Right lung (tissue), 5 donors: Measurements from ENCODE around the gene SPRING1. TPM values are rescaled to one million over a fixed set of nuclear protein-coding genes. Genes with fewer than 3 reads are reported as not detected.

Experiments
- polyA plus RNA-seq, 5 donors: library from polyadenylated mRNA; unstranded; fragments of 120-200 nt; gene quantifications; one replicate each; pipeline versions ENCODE4 v1.2.1 to v1.2.3, GENCODE V29; 2013; ENCODE audit warnings: inconsistent platforms in 1 of 5, low replicate concordance in 1 of 5; ENCODE audit not compliant: insufficient read length in 5 of 5, insufficient read depth in 1 of 5

Gene SPRING1
- polyA plus RNA-seq, 5 donors, result 22.4 to 31.3 (median 29.0) TPM

Other genes starting within 250 kb of the SPRING1 start
- 1 to 10 TPM; 2.5 to 8.1 (median 4.2) TPM for gene MAP1LC3B2, start 178.7 kb downstream of the SPRING1 start, polyA plus RNA-seq
- 1 to 10 TPM; 2.4 to 3.6 (median 2.9) TPM for gene RNFT2, start 246 bp upstream of the SPRING1 start, polyA plus RNA-seq
- gene HRK, start 143.4 kb upstream of the SPRING1 start, polyA plus RNA-seq, result under 1 TPM; 0.10 to 0.23 (median 0.15) TPM
- gene FBXW8, start 172.9 kb upstream of the SPRING1 start, polyA plus RNA-seq, result 10 to 100 TPM; 19.4 to 27.5 (median 23.5) TPM